Gastrocnemius medialis (tissue), 4 donors: ENCODE data around the gene OCA2. TPM values are rescaled to one million over a fixed set of nuclear protein-coding genes. Genes with fewer than 3 reads are reported as not detected.

Source experiments
- ATAC-seq, 2 donors: fragments of 150-250 bp; one replicate each; pipeline ENCODE4 v1.9.1; 2016
- DNase-seq, 2 donors: peaks; one replicate each; pipeline ENCODE4 v3.0.0-alpha.2; 2019
- H3K27ac ChIP-seq, 4 donors: fragments of 200-600 bp; sonication (generic); 1 replicate in 1 of 4; 2 replicates in 3 of 4; pipeline ENCODE4 v1.5.1; 2016 to 2018; ENCODE audit warnings: mild to moderate bottlenecking in 2 of 4, moderate library complexity in 1 of 4
- H3K27me3 ChIP-seq, 3 donors: fragments of 200-600 bp; sonication (generic) in 2 of 3; 1 replicate in 1 of 3; 2 replicates in 2 of 3; pipeline versions ENCODE4 v1.5.1 to v1.6.0; 2016 to 2019; ENCODE audit warnings: mild to moderate bottlenecking in 1 of 3, moderate library complexity in 1 of 3
- H3K36me3 ChIP-seq, 2 donors: fragments of 200-600 bp; sonication (generic) in 1 of 2; one replicate each; pipeline ENCODE4 v1.5.1; 2017 to 2018
- H3K4me1 ChIP-seq, 2 donors: fragments of 200-600 bp; sonication (generic) in 1 of 2; one replicate each; pipeline ENCODE4 v1.5.1; 2016 to 2017; ENCODE audit warnings: mild to moderate bottlenecking in 2 of 2
- H3K4me3 ChIP-seq, 4 donors: fragments of 200-600 bp; sonication (generic) in 3 of 4; 1 replicate in 1 of 4; 2 replicates in 3 of 4; pipeline ENCODE4 v1.5.1; 2016 to 2019; ENCODE audit warnings: mild to moderate bottlenecking in 2 of 4
- H3K9me3 ChIP-seq, 3 donors: fragments of 200-600 bp; sonication (generic) in 2 of 3; 1 replicate in 1 of 3; 2 replicates in 2 of 3; pipeline ENCODE4 v1.5.1; 2016 to 2019
- CTCF ChIP-seq, 5 experiments: fragments of 450-650 bp in 3 of 5; fragments of 200-600 bp in 2 of 5; sonication (generic) in 2 of 5; IDR thresholded peaks in 4 of 5; conservative IDR thresholded peaks in 1 of 5; 1 replicate in 4 of 5; 2 replicates in 1 of 5; pipeline ENCODE4 v1.5.1; 2016 to 2019; ENCODE audit warnings: antibody characterized with exemption in 5 of 5, mild to moderate bottlenecking in 3 of 5, moderate library complexity in 3 of 5
- POLR2A ChIP-seq, 2 donors: fragments of 450-650 bp; IDR thresholded peaks; one replicate each; pipeline ENCODE4 v1.6.1; 2017; ENCODE audit warnings: antibody characterized with exemption in 2 of 2, mild to moderate bottlenecking in 2 of 2, moderate library complexity in 2 of 2
- in situ Hi-C, 4 donors: fragments of 200-750 bp; cut with MboI; loops; one replicate each; pipeline versions ENCODE4 v1.15.0 to v1.8.0; 2017; ENCODE audit warnings: low sequenced_read_pairs in 4 of 4
- intact Hi-C: fragments of 100-400 bp; cut with DNase I; formaldehyde crosslinking; loops from one replicate; pipeline ENCODE4 v1.15.1; 2023; ENCODE audit warnings: low total_unique reads
- total RNA-seq, 4 donors: library from RNA; depleted of rRNA; stranded (reverse); fragments of >200 nt; gene quantifications; one replicate each; pipeline versions ENCODE4 v1.1.0 to v1.2.3, GENCODE V29; 2016

The OCA2 gene
- total RNA-seq, 4 donors from 2014 or later, result 0.16 to 0.63 (median 0.41) TPM; not detected in 1

GRCh38 chr15:27993544-27993943 is 105.6 kb downstream of the OCA2 start:
- H3K4me1 ChIP-seq, result no peaks in the 10 kb centered on the region
- ATAC-seq, result no peak
- no peak for DNase-seq
- H3K27me3 ChIP-seq, result no peaks in the 10 kb centered on the region
- in situ Hi-C loops (no loop called here), intact Hi-C loops (loop anchor here (10.0 kb wide), 1 partner anchor 59 kb away; no protein-coding TSS in a partner anchor)
- no peaks in the 10 kb centered on the region for H3K9me3 ChIP-seq
- no peak overlapping the region for H3K4me3 ChIP-seq
- no peaks in the 10 kb centered on the region for H3K36me3 ChIP-seq
- no peak for TF ChIP-seq CTCF (IDR thresholded peaks at IDR 0.05 in 4 of 5, conservative IDR thresholded peaks at IDR 0.05 in 1 of 5)
- H3K27ac ChIP-seq, result no peak overlapping the region

GRCh38 chr15:27990521-27991515 is 108.3 kb downstream of the OCA2 start:
- no peak overlapping the region for H3K27ac ChIP-seq
- in situ Hi-C loops (no loop called here), intact Hi-C loops (loop anchor here (10.0 kb wide), 1 partner anchor 56 kb away; no protein-coding TSS in a partner anchor)
- H3K4me3 ChIP-seq, result no peak overlapping the region
- DNase-seq (no peak), ATAC-seq (no peak)
- H3K36me3 ChIP-seq, result no peaks in the 10 kb centered on the region
- H3K9me3 ChIP-seq, result no peaks in the 10 kb centered on the region
- H3K27me3 ChIP-seq, result no peaks in the 10 kb centered on the region
- no peak for TF ChIP-seq POLR2A (IDR thresholded peaks at IDR 0.05)
- no peak for TF ChIP-seq CTCF (IDR thresholded peaks at IDR 0.05 in 4 of 5, conservative IDR thresholded peaks at IDR 0.05 in 1 of 5)
- no peaks in the 10 kb centered on the region for H3K4me1 ChIP-seq

- Histone ChIP-seq H3K9me3 (no peaks in the 10 kb centered on the region), H3K4me3 (no peak overlapping the region)
Measured at GRCh38 chr15:27989838-27990237, 109.3 kb downstream of the OCA2 start.

GRCh38 chr15:27989427-27989826 is 109.7 kb downstream of the OCA2 start:
- DNase-seq (no peak), ATAC-seq (no peak)
- no peak overlapping the region for H3K4me3 ChIP-seq
- intact Hi-C loops (no loop called here), in situ Hi-C loops (no loop called here)
- no peaks in the 10 kb centered on the region for H3K27me3 ChIP-seq
- TF ChIP-seq CTCF (IDR thresholded peaks at IDR 0.05 in 4 of 5, conservative IDR thresholded peaks at IDR 0.05 in 1 of 5) (no peak), POLR2A (IDR thresholded peaks at IDR 0.05) (no peak)
- H3K36me3 ChIP-seq, result no peaks in the 10 kb centered on the region
- H3K4me1 ChIP-seq, result no peaks in the 10 kb centered on the region
- no peak overlapping the region for H3K27ac ChIP-seq
- H3K9me3 ChIP-seq, result no peaks in the 10 kb centered on the region

More at GRCh38 chr15:27989838-27990237, 109.3 kb downstream of the OCA2 start:
- H3K27me3 ChIP-seq, result no peaks in the 10 kb centered on the region
- intact Hi-C loops (loop anchor here (10.0 kb wide), 1 partner anchor 55 kb away; no protein-coding TSS in a partner anchor), in situ Hi-C loops (no loop called here)
- H3K4me1 ChIP-seq, result no peaks in the 10 kb centered on the region
- DNase-seq, result no peak
- TF ChIP-seq CTCF (IDR thresholded peaks at IDR 0.05 in 4 of 5, conservative IDR thresholded peaks at IDR 0.05 in 1 of 5), result no peak
- no peak for TF ChIP-seq POLR2A (IDR thresholded peaks at IDR 0.05)
- ATAC-seq, result no peak
- H3K27ac ChIP-seq, result no peak overlapping the region
- H3K36me3 ChIP-seq, result no peaks in the 10 kb centered on the region
